Thoracic aorta (tissue), 2 donors: Measurements from ENCODE around the gene EIF4G3. TPM values are rescaled to one million over a fixed set of nuclear protein-coding genes. Genes with fewer than 3 reads are reported as not detected.
A peak's percentile ranks its signal among the peaks of the same experiment; 100 is the strongest.
"Not testable (repeated sequence)": the region's sequence is repeated elsewhere in the genome, so short reads cannot be mapped to it uniquely, and the experiment has no call there.

ENCODE experiments used
- ATAC-seq: fragments of 150-250 bp; one replicate; pipeline ENCODE4 v1.8.0; 2017; ENCODE audit warnings: low read depth; ENCODE audit not compliant: insufficient number of reproducible peaks, low FRiP score
- DNase-seq: peaks from one replicate; pipeline ENCODE4 v3.0.0-alpha.2; 2020; ENCODE audit warnings: low spot score
- H3K27ac ChIP-seq, 2 donors: fragments of 200-600 bp; sonication (generic); 1 replicate in 1 of 2; 2 replicates in 1 of 2; pipeline ENCODE4 v1.5.1; 2016; ENCODE audit warnings: mild to moderate bottlenecking in 2 of 2, moderate library complexity in 2 of 2
- H3K27me3 ChIP-seq: fragments of 200-600 bp; sonication (generic); replicated peaks from 2 replicates; pipeline ENCODE4 v1.6.0; 2016; ENCODE audit warnings: mild to moderate bottlenecking; ENCODE audit not compliant: insufficient read depth
- H3K36me3 ChIP-seq: fragments of 200-600 bp; sonication (generic); one replicate; pipeline ENCODE4 v1.5.1; 2016
- H3K4me1 ChIP-seq, 2 donors: fragments of 200-600 bp; sonication (generic); 1 replicate in 1 of 2; 2 replicates in 1 of 2; pipeline versions ENCODE4 v1.5.1 to v1.6.0; 2016; ENCODE audit warnings: low read depth in 2 of 2, mild to moderate bottlenecking in 1 of 2; ENCODE audit not compliant: control insufficient read depth in 1 of 2
- H3K4me3 ChIP-seq: fragments of 200-600 bp; sonication (generic); 2 replicates; pipeline ENCODE4 v1.5.1; 2016; ENCODE audit warnings: mild to moderate bottlenecking
- H3K9me3 ChIP-seq: fragments of 200-600 bp; sonication (generic); 2 replicates; pipeline ENCODE4 v1.5.1; 2016
- total RNA-seq, 2 donors: library from RNA; depleted of rRNA; stranded (reverse); fragments of >200 nt; gene quantifications; one replicate each; pipeline versions ENCODE4 v1.1.0 to v1.2.3, GENCODE V29; 2016
- TF ChIP-seq, protein P1 (sequence below): fragments of 200-600 bp; sonication (generic); IDR thresholded peaks from one replicate; pipeline ENCODE4 v1.5.1; 2019; ENCODE audit warnings: antibody characterized with exemption

Gene EIF4G3
- total RNA-seq, 2 donors from 2014 or later, result 43.1 to 54.0 TPM

DNA sequence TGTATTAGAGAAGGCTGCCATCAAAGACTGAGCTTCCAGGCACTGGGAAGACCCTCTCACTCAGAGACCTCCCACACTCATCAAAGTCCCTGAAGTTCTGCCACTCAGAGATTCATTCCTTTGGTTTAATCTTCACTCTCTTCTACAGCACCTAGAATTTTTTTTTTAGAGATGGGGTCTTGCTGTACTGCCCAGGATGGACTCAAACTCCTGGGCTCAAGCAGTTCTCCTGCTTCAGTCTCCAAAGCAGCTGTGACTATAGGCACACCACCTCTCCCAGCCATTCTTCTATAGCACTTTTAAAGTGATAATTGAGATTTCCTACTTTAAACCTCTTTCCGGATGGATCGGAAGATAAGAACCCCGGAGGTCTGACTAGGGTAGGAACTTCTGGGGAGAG, 385.9 kb downstream of the EIF4G3 start:
- Histone ChIP-seq H3K4me3 (no peak overlapping the region), H3K36me3 (no peaks in the 10 kb centered on the region), H3K27ac (no peak overlapping the region), H3K27me3 (no peaks in the 10 kb centered on the region), H3K4me1 (peaks cover 0 to 7% of the 10 kb centered on the region in 2 donors), H3K9me3 (no peaks in the 10 kb centered on the region)
- DNase-seq (no peak), ATAC-seq (no peak)
- TF ChIP-seq, protein P1, sequence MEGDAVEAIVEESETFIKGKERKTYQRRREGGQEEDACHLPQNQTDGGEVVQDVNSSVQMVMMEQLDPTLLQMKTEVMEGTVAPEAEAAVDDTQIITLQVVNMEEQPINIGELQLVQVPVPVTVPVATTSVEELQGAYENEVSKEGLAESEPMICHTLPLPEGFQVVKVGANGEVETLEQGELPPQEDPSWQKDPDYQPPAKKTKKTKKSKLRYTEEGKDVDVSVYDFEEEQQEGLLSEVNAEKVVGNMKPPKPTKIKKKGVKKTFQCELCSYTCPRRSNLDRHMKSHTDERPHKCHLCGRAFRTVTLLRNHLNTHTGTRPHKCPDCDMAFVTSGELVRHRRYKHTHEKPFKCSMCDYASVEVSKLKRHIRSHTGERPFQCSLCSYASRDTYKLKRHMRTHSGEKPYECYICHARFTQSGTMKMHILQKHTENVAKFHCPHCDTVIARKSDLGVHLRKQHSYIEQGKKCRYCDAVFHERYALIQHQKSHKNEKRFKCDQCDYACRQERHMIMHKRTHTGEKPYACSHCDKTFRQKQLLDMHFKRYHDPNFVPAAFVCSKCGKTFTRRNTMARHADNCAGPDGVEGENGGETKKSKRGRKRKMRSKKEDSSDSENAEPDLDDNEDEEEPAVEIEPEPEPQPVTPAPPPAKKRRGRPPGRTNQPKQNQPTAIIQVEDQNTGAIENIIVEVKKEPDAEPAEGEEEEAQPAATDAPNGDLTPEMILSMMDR, result no peak

DNA sequence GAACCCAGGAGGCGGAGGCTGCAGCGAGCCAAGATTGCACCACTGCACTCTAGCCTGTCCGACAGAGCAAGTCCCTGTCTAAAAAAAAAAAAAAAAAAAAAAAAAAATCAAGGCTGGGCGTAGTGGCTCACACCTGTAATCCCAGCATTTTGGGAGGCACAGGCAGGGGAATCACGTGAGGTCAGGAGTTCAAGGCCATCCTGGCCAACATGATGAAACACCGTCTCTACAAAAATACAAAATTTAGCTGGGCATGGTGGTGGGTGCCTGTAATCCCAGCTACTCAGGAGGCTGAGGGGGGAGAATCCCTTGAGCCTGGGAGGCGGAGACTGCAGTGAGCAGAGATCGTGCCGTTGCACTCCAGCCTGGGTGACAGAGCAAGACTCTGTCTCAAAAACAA, 387.1 kb downstream of the EIF4G3 start:
- not testable (repeated sequence) for H3K4me3 ChIP-seq, H3K27me3 ChIP-seq, H3K9me3 ChIP-seq, ATAC-seq, DNase-seq, H3K36me3 ChIP-seq, H3K27ac ChIP-seq
- peaks cover 6 to 18% of the 10 kb centered on the region in 2 donors for H3K4me1 ChIP-seq

DNA sequence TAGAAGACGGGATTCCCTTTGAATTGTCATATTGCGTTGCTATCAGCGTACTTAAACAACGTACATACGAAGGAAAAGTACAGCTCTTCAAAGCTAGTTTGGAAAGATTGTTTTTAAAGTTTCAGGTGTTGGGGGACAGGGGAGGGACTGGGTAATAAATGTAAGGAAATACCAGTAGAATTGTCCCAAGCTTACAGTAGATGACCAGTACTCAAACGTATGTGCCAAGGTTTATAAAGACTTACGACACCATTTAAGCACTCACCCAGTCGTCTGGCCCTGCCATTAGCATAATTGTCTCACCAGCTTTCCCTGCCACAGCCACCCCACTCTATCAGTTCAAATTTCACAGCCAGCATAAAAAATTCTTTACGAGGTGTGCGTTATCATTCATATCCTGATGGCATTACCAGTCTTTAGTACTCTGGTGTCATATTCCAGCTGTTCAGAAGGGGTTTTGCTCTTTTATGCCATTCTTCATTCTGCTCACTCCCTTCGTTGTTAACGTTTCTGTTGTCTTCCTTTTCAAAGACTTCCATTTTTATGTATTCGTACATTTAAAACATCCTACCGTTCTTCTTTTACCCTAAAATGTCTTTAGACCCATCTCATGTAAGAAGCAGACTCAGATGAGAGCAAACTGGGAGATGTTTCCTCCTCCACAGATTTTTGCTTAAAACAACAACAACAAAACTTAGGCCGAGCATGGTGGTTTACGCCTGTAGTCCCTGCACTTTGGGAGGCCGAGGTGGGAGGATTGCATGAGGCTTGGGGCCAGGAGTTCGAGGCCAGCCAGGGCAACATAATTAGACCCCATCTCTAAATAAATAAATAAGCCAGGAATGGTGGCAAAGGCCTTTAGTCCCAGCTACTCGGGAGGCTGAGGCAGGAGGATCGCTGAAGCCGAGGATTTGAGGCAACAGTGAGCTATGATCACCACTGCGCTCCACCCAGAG, 388.6 kb downstream of the EIF4G3 start:
- DNase-seq (no peak), ATAC-seq (peak; percentile 30)
- Histone ChIP-seq H3K4me1 (peaks cover 8 to 31% of the 10 kb centered on the region in 2 donors), H3K36me3 (no peaks in the 10 kb centered on the region), H3K27ac (peak overlapping the region; percentile 81 to 97), H3K4me3 (peak overlapping the region; percentile 77), H3K9me3 (no peaks in the 10 kb centered on the region), H3K27me3 (no peaks in the 10 kb centered on the region)
- TF ChIP-seq, protein P1, result no peak

DNA sequence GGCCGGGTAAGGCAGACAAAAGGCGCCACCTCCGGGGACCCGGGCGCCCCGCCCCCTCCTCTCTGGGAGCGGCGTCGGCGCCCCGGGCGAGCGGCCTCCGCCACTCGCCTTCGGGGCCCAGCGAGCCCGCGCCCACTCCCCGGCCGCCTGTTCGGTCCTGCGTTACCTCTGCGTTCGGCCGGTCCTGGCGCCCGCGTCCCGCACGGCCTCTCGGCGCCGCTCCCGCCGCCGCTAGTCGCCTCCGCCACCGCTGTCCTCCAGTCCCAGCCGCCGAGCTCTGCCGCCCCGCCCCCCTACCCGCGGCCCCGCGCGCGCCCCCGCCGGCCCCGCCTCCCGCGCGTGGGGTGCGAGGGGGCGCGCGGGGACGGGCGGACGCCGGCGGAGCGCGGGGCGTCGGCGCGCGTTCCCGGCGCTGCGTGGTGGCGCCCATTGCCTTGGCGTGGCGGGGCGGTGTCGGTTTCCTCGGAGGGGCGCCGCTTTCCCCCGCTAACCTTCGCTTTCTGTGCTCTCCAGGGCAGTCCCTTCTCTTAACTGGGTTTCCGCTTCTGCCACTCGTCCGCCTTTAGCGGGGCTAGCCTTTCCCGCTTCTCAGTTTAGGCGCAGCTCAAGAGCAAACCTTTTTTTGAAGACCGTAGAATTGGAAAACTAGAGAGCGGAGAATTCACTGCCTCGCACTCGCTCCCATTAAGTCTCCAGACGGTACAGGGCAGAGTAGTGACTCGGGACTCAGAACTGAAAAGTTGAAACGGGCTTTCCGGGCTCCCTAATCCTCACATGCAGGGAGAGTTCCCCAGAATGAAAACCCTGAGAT, 389.5 kb downstream of the EIF4G3 start, which contains the start of gene HP1BP3:
HP1BP3 (minus strand) TSS at position 279 of the 811 bp plus-strand sequence. CDS start 6,867 bp downstream, outside the sequence.
- Histone ChIP-seq H3K9me3 (no peaks in the 10 kb centered on the region), H3K4me3 (peak within 1 kb of the TSS; percentile 77), H3K4me1 (peaks cover 8 to 40% of the 10 kb centered on the region in 2 donors), H3K27me3 (no peaks in the 10 kb centered on the region), H3K36me3 (no peaks in the 10 kb centered on the region), H3K27ac (peak within 1 kb of the TSS; percentile 81 to 97)
- peak; percentile 85 for ATAC-seq
- peak; percentile 9 for DNase-seq
- TF ChIP-seq, protein P1, result no peak

DNA sequence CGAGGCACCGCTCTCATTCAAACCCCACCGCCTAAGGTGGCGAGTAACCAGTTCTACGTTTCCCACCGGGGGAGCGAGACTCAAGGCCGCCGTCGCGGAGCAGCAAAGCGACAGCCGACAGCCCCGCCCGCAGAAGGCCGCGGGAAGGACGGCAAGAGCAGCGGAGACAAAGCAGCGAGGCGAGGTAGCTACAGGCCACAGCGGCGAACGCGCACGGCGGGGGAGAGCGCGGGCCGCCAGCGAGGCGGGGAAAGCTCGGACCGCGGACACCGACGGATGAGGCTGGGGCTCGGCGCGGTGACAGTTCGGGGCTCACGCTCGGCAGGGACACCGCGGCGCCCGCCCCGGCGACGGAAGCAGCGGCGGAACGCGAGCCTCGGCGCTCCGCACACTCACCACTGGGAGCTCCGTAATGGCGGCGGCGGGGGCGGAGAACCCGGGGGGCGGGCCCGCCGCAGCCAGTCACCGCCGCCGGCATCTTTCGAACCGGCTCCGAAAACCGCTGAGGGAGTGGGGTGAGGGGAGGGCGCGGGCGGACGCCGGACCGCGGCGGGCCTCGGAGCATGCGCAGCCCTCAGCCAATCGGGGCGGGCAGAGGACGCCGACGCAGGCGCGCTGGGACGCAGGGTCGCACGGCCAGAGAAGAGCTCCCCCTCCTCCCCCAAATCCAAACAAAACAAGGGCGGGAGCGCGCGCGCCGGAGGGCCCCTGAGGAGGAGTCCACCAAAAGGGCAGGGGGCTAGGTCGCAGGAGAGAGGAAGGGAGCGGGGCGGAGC, 390.3 kb downstream of the EIF4G3 start:
- peak overlapping the region; percentile 77 for H3K4me3 ChIP-seq
- ATAC-seq (peak; percentile 84), DNase-seq (peak; percentile 60)
- no peaks in the 10 kb centered on the region for H3K36me3 ChIP-seq
- peak overlapping the region; percentile 81 to 94 for H3K27ac ChIP-seq
- TF ChIP-seq, protein P1, result peak; percentile 3
- H3K4me1 ChIP-seq, result peaks cover 8 to 45% of the 10 kb centered on the region in 2 donors
- no peaks in the 10 kb centered on the region for H3K9me3 ChIP-seq
- H3K27me3 ChIP-seq, result no peaks in the 10 kb centered on the region
